SKM-1 (cell line): Measurements from ENCODE around the gene RNF115.
"Not testable (repeated sequence)": the region's sequence is repeated elsewhere in the genome, so short reads cannot be mapped to it uniquely, and the experiment has no call there.

Source experiments
- DNase-seq: peaks from one replicate; lab custom pipeline; 2025; ENCODE audit not compliant: unreplicated experiment; lab: John Stamatoyannopoulos, UW

RNF115 gene

GRCh38 chr1:145828367-145829026 is 4.6 kb upstream of the RNF115 start:
- no peak for DNase-seq

GRCh38 chr1:145827966-145828365 is 4.1 kb upstream of the RNF115 start:
- no peak for DNase-seq

GRCh38 chr1:145826030-145826429 is 2.1 kb upstream of the RNF115 start:
- no peak for DNase-seq

- DNase-seq, result no peak
These were observed 576 bp upstream of the RNF115 start for GRCh38 chr1:145824499-145824842.

- not testable (repeated sequence) for DNase-seq
These were observed 1.0 kb downstream of the RNF115 start for GRCh38 chr1:145822779-145823331.

- not testable (repeated sequence) for DNase-seq
These were observed 5.8 kb downstream of the RNF115 start for GRCh38 chr1:145818095-145818494.

GRCh38 chr1:145812977-145813810 is 10.7 kb downstream of the RNF115 start:
- not testable (repeated sequence) for DNase-seq

GRCh38 chr1:145806844-145807243 is 17.1 kb downstream of the RNF115 start:
- DNase-seq, result no peak

- DNase-seq, result no peak
These were observed 17.5 kb downstream of the RNF115 start for GRCh38 chr1:145806408-145806807.

- no peak for DNase-seq
These were observed 18.8 kb downstream of the RNF115 start for GRCh38 chr1:145805057-145805456.

- DNase-seq, result no peak
These were observed 19.5 kb downstream of the RNF115 start for GRCh38 chr1:145804235-145805045.

- DNase-seq, result no peak
These were observed 24.1 kb downstream of the RNF115 start for GRCh38 chr1:145799806-145800205.

- no peak for DNase-seq
These were observed 27.1 kb downstream of the RNF115 start for GRCh38 chr1:145796753-145797152.

- DNase-seq, result no peak
These were observed 28.5 kb downstream of the RNF115 start for GRCh38 chr1:145795257-145795881.

- DNase-seq, result no peak
These were observed 31.4 kb downstream of the RNF115 start for GRCh38 chr1:145792484-145792883.

GRCh38 chr1:145791860-145792259 is 32.0 kb downstream of the RNF115 start:
- DNase-seq, result not testable (repeated sequence)

GRCh38 chr1:145788580-145788979 is 35.3 kb downstream of the RNF115 start:
- DNase-seq, result no peak

GRCh38 chr1:145786271-145786670 is 37.6 kb downstream of the RNF115 start:
- DNase-seq, result no peak

GRCh38 chr1:145785547-145785946 is 38.3 kb downstream of the RNF115 start:
- no peak for DNase-seq

GRCh38 chr1:145784409-145784808 is 39.5 kb downstream of the RNF115 start:
- DNase-seq, result no peak
